HG03064 (cell line): ENCODE data around the gene OPA3.
A peak's percentile ranks its signal among the peaks of the same experiment; 100 is the strongest.
"Not testable (repeated sequence)": the region's sequence is repeated elsewhere in the genome, so short reads cannot be mapped to it uniquely, and the experiment has no call there.

Experiments used
- ATAC-seq: cut with Tn5 transposase; IDR thresholded peaks from one replicate; pipeline ENCODE4 v1.9.1; 2021; ENCODE audit warnings: low read depth; ENCODE audit not compliant: unreplicated experiment

Gene OPA3

DNA sequence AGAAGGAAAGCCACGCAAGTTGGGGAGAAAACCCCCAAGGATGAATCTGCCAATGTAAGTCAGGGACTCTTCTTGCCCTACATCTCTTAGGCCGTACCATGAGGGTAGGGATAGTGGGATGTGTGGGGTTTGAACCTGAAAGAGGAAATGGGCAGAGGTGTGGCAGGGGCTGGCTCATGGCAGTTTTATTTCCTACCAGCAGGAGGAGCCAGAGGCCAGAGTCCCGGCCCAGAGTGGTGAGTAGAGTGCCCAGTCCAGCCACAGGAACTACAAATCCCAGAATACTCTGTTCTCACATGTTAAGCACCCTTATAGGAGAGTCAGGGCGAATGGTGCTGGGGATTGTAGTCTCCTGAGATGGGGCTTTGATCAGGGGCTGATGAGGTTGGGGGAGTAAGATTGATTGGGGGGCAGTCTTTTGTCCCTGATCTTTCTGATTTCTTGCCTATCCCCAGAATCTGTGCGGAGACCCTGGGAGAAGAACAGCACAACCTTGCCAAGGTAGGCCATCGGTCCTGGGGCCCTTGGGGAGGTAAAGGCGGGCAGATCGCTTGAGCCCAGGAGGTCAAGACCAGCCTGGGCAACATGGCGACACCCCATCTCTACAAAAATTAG, 60.9 kb downstream of the OPA3 start:
- ATAC-seq: no peak

GRCh38 chr19:45522010-45522941, 62.3 kb downstream of the OPA3 start:
- no peak for ATAC-seq

DNA sequence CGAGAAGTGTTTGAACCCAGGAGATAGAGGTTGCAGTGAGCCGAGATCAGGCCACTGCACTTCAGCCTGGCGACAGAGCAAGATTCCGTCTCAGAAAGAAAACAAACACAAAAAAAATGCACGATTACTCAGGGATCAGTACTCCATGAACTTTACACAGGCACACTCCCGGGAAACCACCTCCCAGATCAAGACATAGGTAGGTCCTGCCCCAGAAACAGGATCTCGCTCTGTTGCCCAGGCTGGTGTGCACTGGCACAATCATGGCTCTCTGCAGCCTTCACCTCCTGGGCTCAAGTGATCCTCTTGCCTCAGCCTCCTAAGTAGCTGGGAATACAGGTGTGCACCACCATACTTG, 66.2 kb downstream of the OPA3 start:
- no peak for ATAC-seq

GRCh38 chr19:45517641-45518468, 66.7 kb downstream of the OPA3 start:
- no peak for ATAC-seq

DNA sequence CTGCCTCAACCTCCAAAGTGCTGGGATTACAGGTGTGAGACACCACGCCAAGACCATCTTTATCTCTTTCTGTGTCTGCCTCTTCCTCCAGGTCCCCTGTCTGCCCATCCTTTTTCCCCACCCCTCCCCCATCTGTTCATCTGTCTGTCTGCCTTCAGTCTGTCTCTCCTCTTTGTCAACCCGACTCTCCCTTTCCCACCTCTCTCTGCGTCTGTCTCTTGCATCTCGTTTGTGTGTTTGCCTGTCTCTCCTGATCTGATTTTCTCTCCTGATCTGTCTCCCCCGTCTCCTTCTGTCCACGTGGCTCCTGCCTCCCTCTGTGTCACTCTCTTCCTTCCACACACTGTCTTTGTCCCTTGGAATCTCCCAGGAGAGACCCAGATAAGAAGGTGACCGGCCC, 67.4 kb downstream of the OPA3 start:
- no peak for ATAC-seq

GRCh38 chr19:45515807-45516401, 68.7 kb downstream of the OPA3 start:
- no peak for ATAC-seq

GRCh38 chr19:45515081-45515624, 69.4 kb downstream of the OPA3 start:
- no peak for ATAC-seq

DNA sequence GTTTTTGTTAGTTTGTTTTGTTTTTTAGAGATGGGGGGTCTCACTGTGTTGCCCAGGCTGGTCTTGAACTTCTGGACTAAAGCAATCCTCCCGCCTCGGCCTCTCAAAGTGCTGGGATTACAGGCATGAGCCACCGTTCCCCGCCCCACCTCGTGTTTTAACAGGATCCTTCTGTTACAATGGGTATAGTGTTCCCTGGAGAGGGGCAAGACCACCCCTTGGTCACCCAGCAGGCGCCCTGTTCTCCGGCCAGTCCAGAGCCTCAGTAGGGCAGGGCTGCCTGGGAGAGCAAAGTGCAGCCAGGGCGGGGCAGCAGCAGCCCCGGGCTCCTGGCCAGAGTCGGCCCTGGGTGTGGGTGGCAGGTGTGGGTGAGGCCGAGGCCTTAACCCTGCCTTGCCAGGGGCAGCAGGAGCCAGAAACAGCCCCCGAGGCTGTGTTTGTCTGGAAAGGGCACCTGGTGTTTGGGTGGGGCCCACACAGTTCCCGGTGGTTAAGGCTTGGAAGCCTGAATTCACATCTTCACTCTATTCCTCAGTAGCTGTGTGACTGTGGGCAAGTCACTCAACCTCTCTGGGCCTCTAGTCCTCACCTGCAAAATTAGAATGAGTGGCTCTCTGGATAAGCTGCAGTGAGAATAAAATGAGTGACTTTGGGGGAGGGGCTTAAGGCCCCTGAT, 70.1 kb downstream of the OPA3 start:
- no peak for ATAC-seq

- ATAC-seq: no peak
Observed at GRCh38 chr19:45512881-45513483, 71.6 kb downstream of the OPA3 start.

DNA sequence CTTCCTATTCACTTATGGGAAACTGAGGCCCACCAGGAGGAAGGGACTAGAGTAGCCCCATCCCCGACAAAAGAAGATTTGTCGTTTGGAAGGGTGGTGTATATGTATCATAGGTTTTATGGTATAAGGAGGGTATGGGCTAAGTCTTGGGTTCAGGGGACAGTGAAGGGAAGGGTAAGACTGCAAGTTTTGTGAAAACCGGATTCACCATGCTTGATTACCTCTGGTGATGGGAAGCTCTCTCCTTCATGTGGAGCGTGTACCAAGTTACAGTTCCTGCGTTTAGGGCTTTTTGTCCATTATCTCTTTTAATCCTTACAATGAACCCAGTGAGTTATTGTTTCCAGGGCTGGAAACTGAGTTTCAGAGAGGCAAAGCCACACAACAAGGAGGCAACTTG, 73.5 kb downstream of the OPA3 start:
- ATAC-seq: no peak

DNA sequence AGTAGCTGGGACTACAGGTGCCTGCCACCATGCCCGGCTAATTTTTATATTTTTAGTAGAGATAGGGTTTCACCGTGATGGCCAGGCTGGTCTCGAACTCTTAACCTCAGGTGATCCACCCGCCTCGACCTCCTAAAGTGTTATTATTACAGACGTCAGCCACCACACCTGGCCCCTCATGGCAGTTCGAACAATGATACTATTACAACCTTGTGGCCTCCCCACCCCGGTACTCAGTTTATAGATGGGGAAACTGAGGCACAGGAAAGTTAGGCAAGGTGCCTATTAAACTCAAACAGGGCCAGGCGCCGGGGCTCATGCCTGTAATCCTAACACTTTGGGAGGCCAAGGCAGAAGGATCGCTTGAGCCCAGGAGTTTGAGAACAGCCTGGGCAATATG, 74.2 kb downstream of the OPA3 start:
- ATAC-seq: not testable (repeated sequence)

- ATAC-seq: no peak
Observed at GRCh38 chr19:45509692-45510015, 74.9 kb downstream of the OPA3 start.

DNA sequence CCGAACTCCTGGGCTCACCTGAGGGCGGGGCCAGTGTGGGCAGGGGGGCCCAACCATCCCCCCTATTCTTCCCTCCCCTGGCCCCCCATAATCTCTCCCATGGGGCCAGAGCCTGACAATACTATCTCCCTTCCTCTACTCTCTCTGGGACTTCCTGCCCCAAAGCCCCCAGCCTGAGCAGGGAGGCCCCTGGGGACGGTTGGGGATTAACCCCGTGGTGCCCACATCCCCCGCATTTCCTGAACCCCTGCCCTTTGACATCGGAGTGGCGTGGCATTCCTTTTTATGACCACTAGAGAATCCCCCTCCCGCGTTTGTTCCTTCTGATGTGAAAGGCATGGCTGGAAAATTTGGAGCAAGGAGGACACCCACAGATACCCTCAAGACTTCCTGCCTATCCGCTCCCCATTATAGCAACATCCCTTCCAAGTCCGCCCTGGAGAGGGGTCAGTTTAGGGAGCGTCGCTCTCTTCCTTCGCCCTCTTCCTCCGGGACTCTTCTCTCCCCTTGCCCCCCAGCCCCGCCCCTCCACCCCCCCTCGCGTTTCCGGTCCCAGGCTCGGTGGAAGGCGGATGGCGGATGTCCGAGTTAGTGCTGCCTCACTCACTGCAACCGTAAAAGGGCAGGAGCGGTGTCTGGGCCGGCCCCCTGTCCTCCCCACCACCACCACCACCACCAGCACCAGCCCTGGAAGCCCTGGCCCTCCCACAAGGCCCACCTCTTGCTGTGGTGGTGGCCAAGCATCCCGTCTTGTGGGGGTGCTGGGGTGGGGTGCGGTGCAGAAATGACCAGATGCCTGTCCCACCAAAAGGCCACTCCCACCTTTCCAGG, 75.5 kb downstream of the OPA3 start:
- no peak for ATAC-seq

GRCh38 chr19:45508417-45508860, 76.2 kb downstream of the OPA3 start:
- no peak for ATAC-seq

DNA sequence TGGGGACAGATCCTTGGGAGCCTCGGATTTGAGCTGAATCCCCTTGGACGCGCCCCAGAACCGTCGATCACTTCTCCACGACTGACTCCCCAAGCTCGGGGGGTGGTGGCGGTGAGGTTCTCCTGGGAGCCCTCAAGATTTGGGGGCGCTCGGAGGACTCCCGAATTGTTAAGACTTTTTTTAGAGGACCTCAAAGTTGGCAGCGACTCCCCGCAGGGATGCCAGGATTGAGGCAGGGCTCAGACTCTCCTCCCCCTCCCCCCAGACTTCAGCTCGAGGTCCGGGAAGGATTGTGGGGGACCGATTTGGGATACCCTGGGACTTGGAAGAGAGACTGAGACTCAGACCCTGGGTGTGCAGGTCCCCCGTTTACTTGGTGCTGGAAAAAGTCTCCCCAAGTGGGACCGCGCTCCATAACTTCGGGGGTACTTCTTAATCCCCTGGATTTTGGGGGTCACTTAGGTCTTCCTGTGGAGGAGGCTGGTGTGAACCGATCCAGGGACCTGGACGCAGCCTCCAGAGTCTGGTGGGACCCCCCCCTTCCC, 76.7 kb downstream of the OPA3 start:
- ATAC-seq: no peak

DNA sequence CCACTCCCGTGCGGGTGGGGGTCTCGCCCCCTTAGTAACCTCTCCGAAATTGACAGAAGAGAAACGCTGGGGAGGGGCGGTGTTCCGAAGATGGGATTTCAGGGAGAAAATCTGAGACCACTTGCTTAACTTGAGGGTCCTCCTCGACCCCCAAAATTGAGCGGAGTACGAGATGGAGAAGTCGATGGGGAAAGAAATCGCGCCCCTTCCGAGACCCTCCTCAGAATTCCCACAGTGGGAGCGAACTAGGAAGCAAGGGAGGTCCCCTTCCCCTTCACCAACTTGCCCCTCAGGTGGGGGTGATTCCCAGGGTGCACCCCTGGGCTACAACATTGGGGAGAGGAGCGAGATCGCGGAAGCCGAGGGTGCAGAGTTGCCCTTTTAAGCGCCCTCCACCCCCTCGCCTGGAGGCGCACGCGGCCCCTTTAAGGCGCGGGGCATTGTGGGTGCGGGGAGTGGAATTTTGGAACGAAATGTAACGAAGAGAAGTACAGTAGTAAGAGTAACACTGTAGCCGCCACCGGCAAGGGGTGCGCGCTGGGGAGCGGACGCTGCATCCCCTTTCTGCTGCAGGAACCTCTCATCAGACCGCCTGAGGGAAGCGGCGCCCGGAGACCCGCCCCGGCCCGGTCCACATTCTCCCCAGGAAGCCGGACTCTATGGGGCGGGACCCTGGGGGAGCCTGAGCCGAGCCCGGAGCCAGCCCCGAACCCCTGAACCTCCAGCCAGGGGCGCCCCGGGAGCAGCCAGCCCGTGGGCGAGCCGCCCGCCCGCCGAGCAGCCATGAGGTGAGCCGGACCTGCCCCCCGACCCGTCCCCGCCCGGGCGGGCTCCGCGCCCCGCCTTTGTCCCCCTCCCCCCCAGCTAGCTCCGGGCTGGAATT, 77.4 kb downstream of the OPA3 start, which contains the start of gene VASP:
VASP (plus strand) TSS at position 491 of the 883 bp plus-strand sequence; CDS start at position 784, 293 bp downstream.
- ATAC-seq: peak; percentile 46

- ATAC-seq: no peak
Observed at GRCh38 chr19:45506246-45506988, 78.2 kb downstream of the OPA3 start.
